Epithelial cell of proximal tubule (primary cell): ENCODE measurements around the gene GCFC2. TPM values are rescaled to one million over a fixed set of nuclear protein-coding genes. Genes with fewer than 3 reads are reported as not detected.

Source experiments
- DNase-seq: peaks from one replicate; pipeline ENCODE4 v3.0.0-alpha.2; 2011; ENCODE audit warnings: low read depth
- H3K4me3 ChIP-seq: 2 replicates; pipeline ENCODE4 v1.5.1; 2011; ENCODE audit warnings: low read depth, mild to moderate bottlenecking, low read length
- total RNA-seq: library from RNA; depleted of rRNA; stranded (reverse); fragments of >200 nt; gene quantifications from 2 replicates; pipeline ENCODE4 v1.2.3, GENCODE V29; 2015
- TF ChIP-seq, protein P1 (sequence below): conservative IDR thresholded peaks from 2 replicates; pipeline ENCODE4 v1.5.1; 2012; ENCODE audit warnings: low read depth, mild to moderate bottlenecking, low read length

GCFC2 gene
- total RNA-seq, 1 donor from 2014 or later: 21.2 TPM

DNA sequence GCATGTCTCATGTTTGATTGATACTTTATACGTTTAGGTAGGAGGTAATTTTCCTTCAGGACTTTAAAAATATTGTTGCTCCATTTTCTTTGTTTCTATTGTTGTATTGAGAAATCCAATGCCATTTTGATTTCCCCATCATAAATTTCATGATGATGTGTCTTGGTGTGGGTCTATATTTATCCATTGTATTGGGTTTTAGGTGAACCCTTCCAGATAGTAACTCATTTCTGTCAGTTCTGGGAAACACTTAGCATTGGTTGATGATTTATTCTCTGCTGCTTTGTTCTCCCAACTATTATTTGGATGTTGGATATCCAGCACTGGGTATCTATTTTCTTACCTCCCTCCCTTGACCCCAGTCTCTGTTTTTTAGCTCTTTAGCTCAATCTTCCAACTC is 54.2 kb downstream of the GCFC2 start:
- no peak overlapping the region for H3K4me3 ChIP-seq
- DNase-seq: no peak
- TF ChIP-seq, protein P1, sequence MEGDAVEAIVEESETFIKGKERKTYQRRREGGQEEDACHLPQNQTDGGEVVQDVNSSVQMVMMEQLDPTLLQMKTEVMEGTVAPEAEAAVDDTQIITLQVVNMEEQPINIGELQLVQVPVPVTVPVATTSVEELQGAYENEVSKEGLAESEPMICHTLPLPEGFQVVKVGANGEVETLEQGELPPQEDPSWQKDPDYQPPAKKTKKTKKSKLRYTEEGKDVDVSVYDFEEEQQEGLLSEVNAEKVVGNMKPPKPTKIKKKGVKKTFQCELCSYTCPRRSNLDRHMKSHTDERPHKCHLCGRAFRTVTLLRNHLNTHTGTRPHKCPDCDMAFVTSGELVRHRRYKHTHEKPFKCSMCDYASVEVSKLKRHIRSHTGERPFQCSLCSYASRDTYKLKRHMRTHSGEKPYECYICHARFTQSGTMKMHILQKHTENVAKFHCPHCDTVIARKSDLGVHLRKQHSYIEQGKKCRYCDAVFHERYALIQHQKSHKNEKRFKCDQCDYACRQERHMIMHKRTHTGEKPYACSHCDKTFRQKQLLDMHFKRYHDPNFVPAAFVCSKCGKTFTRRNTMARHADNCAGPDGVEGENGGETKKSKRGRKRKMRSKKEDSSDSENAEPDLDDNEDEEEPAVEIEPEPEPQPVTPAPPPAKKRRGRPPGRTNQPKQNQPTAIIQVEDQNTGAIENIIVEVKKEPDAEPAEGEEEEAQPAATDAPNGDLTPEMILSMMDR: no peak

DNA sequence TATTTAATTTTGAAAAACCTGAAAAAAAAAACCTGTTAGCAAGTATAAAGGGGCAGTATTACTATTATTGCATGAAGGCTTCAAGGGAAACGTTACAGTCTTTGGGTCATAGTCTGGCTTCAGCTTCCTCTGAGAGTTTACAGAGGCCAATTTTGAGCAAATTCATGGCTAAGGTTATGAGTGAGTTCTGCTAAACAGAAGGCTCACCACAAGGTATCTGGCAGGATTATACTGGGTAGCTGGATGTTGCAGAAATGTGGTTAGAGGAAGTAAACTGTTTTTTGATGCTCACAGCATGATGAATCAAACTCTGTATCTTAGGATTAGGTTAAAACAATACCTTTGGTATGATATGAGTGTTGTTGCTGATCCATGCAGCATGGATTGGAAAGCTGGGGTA is 54.9 kb downstream of the GCFC2 start:
- no peak overlapping the region for H3K4me3 ChIP-seq
- TF ChIP-seq, protein P1: no peak
- no peak for DNase-seq

DNA sequence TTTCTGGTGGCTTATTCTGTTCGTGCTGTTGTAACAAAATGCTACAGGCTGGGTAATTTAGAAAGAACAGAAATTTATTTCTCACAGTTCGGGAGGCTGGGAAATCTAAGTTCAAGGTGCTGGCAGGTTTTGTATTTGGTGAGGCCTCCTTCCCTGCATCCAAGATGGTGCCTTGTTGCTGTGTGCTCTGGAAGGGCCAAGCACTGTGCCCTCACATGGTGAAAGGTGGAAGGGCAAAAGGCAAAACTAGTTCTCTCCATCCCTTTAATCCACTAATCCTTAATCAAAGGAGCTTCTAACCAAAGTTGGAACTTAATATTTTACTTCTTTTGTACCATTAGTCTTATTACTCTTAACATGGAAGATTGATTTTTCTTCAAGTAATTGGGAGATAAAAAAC is 56.7 kb downstream of the GCFC2 start:
- no peak overlapping the region for H3K4me3 ChIP-seq
- TF ChIP-seq, protein P1: no peak
- no peak for DNase-seq

DNA sequence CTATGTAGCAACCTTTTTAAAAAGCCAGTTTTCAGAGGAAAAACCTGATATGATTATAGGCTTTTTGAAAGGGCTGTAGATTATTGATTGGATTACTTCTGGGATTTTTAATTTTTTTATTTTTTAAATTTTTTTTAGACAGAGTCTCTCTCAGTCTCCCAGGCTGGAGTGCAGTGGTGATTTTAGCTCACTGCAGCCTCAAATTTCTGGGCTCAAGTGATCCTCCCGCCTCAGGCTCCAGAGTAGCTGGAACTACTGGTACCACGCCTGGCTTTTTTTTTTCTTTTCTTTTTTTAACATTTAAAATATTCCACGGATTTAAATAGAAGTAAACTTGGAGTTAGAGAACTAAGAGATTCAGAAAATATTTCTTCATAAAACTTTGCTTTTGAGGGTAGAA is 62.9 kb downstream of the GCFC2 start:
- H3K4me3 ChIP-seq: peak overlapping the region; percentile 94
- no peak for DNase-seq
- TF ChIP-seq, protein P1: no peak

DNA sequence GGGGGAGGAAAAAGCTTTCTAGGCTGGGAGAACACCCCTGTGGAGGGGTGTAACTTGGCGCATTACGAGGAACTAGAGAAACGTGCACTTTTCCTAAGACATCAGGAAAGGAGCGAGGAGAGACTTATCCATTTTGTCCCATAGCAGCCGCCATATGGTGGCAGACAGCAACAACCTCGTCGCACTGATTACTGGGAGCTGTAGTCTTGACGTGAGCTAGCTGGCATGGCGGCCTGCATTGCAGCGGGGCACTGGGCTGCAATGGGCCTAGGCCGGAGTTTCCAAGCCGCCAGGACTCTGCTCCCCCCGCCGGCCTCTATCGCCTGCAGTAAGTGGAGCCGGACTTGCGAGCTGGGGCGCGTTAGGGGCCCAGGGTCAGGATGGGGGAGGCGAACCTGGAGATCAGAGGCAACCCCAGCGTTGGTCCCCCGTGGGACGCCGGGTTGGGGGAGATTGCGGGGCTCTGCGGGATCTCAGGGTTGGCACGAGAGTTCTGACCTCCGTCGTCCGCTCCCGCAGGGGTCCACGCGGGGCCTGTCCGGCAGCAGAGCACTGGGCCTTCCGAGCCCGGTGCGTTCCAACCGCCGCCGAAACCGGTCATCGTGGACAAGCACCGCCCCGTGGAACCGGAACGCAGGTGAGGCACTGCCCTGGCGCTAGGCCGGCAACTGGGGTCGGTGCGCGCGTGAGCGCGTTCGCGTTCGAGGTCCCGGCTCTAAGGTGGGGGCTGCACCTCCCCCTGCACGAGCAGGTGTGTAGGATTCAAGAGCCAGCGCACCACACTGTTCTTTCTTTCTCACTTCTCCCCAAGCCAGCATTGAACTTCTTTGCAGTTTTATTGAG is 63.9 kb downstream of the GCFC2 start, which contains the start of gene MRPL19:
Gene MRPL19, plus strand, starts transcription at position 201 of the 843 bp plus-strand sequence. Its CDS starts 25 bp downstream, at position 226.
- H3K4me3 ChIP-seq: peak within 1 kb of the TSS; percentile 94
- peak; percentile 67 for DNase-seq
- TF ChIP-seq, protein P1: no peak

DNA sequence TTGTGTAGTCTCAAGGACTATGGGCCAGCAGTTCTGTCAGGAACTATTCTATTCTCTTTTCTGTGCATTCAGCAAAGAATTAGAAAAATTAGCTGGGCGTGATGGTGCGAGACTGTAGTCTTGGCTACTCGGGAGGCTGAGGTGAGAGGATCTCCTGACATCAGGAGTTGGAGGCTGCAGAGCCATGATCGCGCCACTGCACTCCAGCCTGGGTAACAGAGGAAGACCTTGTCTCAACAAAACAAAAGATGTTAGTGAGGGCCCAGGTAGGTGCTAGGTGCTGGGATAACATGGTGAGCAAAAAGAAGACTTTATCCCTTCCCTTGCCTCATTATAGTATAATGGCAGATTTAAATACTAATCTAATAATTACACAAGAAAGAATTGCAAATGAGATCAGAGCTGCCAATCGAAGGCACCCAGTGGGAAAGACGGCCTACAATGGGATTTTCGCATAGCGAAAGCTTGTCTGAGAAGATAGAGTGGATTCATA is 64.6 kb downstream of the GCFC2 start:
- peak overlapping the region; percentile 94 for H3K4me3 ChIP-seq
- TF ChIP-seq, protein P1: no peak
- DNase-seq: no peak

DNA sequence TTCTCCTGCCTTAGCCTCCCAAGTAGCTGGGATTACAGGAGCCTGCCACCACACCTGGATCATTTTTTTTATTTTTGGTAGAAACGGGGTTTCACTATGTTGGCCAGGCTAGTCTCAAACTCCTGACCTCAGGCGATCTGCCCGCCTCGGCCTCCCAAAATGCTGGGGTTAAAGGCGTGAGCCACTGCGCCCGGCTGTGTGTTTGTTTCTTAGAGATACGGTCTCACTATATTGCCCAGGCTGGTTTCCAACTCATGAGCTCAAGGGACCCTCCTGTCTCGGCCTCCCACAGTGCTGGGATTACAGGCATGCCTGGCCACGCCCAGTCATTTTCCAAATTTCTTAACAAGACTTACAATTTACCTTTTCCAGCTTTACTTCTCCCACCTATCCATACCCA is 65.1 kb downstream of the GCFC2 start:
- no peak overlapping the region for H3K4me3 ChIP-seq
- TF ChIP-seq, protein P1: no peak
- DNase-seq: no peak
